NCI-H128 (cell line): ENCODE results near the gene LRG1.
"Not testable (repeated sequence)": the region's sequence is repeated elsewhere in the genome, so short reads cannot be mapped to it uniquely, and the experiment has no call there.

Experiments
- DNase-seq: peaks from one replicate; lab custom pipeline; 2025; ENCODE audit not compliant: unreplicated experiment; lab: John Stamatoyannopoulos, UW

The LRG1 gene

GRCh38 chr19:4553092-4553695, 13.4 kb upstream of the LRG1 start:
- DNase-seq = no peak

DNA sequence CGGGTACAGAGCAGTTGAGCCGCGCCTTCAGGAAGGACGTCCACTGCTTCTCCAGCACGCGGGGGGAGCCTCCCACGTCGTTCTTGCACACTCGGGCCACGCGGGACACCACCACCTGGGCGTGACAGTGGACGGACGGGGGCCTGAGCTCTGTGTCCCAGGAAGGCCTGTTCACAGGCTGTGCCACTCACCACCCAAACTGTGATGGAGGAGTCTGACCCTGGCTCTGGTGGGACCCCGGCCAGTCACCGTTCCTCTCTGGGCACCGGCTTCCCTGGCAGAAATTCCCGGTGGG, 12.6 kb upstream of the LRG1 start:
- DNase-seq = no peak

- no peak for DNase-seq
Measured at GRCh38 chr19:4550479-4551050, 10.7 kb upstream of the LRG1 start.

DNA sequence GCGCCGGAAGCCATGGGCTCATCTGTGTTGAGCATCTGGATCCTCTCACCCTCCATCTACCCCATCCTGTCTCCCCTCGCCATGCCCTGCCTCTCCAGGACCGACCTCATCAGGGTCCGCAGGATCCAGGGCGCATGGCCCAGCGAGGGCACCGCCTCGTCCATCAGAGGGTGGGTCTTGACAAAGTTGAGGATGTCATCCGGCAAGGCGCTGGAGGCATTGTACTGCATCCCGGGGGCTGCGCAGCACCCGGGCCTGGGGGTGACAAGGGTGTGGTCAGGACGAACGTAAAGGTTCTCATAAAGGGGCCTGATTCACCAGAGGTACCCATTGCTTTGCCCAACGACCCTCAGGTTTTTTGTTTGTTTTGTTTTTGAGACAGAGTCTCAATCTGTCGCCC, 10.2 kb upstream of the LRG1 start:
- DNase-seq = no peak

DNA sequence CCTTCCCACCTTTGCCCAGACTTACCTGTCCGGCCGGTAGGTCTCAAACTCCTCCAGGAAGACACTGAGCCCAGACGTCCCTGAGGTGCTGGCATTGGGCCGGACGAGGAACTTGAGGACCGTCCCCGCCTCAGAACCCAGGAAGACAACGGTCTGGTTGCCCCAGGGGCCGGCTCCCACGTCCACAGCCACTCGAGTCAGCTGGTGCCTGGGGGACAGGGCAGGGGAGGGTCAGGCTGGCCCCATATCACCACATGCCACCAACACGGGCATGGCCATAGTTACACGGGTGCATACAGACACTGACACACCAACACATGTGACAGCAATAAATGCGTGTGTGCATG, 8.4 kb upstream of the LRG1 start:
- no peak for DNase-seq

DNA sequence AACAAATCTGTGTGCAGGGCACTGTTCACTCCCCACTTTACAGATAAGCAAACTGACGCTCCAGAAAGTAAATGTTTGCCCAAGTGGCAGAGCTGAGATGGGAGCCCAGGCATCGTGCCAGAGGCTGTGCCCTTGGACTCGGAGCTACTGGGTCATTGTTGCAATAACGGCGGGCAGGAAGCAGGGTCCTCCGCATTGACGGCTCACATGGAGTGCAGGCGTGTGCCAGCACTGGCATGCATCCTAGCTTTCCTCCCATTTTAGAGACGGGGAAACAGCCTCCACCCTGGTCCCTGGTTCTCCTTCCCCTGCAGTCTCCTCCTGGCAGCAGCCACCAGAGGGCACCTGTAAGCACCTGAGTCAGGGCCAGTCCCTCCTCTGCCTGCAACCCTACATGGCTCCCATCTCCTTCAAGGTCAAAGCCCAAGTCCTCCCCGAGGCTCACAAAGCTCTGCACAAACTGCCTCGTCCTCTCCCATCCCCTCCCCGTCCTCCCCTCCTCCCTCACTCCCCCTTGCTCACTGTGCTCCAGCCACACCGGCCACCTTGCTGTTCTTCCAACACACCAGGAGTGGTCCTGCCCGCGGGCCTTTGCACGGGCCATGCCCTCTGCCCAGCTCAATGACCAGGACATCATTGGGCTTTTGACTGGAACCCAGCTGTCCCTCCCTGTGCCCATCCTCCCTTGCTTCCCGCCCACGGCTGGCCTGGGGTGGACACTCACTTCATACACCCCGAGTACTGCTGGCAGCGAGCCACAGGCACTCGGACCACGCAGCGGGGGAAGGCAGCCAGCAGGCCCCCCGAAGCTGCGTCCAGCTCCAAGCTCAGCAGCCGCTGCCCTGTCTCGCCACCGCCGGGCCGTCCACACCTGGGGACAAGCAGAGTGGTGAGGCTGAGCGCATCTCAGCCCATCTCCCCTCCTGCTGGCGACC, 7.7 kb upstream of the LRG1 start:
- DNase-seq = no peak

GRCh38 chr19:4543842-4544647, 4.2 kb upstream of the LRG1 start:
- DNase-seq = no peak

DNA sequence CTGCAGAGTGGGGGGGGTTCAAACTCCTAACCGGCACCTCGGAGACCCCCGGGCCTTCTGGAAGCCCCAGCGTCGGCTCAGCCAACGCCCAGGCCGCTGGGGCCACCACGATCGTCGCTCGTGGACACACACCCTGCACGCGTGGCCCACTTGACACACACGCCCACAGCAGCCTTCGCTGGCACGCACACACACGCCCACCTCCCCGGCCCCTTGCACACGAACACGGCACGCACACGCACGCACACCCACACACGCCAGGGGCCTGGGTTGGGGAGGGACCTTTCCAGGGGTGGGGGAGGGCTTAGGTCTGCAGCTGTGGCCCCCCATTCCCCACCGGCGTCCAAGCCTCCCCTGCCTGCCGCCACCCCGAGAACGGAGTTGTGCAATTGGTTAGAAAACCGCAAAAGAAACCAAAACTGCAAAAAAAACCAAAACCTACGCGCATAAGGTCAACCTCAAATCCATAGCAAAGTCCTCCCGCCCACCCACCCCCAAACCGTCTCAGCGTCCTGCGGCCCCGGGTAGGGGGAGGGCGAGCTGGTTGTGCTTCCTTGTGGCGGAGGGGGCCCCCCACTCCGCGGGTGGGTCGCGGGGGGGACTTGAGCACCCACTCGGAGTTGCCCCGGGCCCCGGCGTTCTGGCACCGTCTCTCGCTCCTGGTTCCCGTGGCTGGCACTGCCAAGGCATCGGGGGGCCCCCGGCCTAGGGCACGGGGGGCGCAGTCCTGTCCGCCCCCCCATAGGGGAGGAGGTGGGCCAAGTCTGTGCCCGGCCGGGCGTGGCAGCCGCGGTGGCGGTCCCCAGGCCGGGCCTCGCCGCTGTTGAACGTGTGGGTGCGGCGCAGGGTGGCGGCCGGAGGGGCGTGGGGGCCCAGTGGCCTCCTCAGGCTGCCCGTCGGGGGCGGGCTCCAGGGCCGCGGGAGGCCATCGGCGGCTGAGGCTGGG, 3.3 kb upstream of the LRG1 start:
- no peak for DNase-seq

GRCh38 chr19:4541806-4542145, 1.9 kb upstream of the LRG1 start:
- DNase-seq = not testable (repeated sequence)

GRCh38 chr19:4541114-4541805, 1.4 kb upstream of the LRG1 start:
- no peak for DNase-seq

- no peak for DNase-seq
Measured at GRCh38 chr19:4539169-4539692, 605 bp downstream of the LRG1 start.

DNA sequence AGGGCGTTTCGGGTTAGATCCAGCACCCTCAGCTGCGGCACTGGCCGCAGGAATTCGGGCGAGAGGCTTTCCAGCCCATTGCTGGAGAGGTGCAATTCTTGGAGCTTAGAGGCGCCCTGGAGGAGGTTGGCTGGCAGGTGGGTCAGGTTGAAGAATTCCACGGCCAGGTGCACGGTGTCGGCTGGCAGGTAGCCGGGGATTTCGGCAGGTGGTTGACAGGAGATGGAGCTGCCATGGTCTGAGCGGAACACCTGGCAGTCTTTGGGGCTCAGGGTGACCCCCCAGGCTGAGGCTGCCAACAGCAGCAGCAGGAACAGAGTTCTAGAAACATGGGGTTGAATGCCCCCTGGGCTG, 1.3 kb downstream of the LRG1 start:
- no peak for DNase-seq

DNA sequence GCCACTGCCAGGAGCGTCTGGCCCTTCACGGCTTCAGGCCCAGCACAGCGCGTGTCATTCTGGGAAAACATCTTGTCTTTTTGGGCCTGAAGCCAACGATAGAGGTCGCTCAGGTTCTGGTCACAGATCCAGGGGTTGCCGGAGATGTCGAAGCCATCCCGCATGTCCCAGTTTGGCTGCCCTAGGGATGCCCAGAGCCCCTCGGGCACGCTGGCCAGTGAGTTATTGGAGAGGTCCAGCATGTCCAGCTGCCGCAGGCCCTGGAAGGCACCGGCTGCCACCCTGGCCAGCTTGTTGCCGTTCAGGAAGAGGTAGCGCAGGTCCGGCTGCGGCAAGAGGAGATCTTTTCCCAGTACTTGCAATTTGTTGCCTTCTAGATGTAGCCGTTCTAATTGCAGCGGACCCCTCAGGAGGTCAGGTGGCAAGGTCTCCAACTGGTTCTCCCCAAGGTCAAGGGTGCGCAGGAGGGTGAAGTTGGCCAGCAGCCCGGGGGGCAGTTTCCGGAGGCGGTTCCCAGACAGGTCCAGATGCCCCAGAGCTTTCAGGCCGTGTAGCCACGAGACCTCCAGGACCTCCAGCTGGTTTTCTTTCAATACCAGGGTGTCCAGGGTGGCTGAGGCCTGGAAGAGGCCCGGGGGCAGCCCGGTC, 1.8 kb downstream of the LRG1 start:
- no peak for DNase-seq

GRCh38 chr19:4536798-4537197, 3.0 kb downstream of the LRG1 start:
- DNase-seq = no peak

- DNase-seq = peak; percentile 61
Measured at GRCh38 chr19:4534836-4535658, 4.8 kb downstream of the LRG1 start, which contains the start of gene PLIN5. TSS of gene PLIN5 (minus strand) at chr19:4535224. CDS start at chr19:4534074, 1,150 bp downstream.

DNA sequence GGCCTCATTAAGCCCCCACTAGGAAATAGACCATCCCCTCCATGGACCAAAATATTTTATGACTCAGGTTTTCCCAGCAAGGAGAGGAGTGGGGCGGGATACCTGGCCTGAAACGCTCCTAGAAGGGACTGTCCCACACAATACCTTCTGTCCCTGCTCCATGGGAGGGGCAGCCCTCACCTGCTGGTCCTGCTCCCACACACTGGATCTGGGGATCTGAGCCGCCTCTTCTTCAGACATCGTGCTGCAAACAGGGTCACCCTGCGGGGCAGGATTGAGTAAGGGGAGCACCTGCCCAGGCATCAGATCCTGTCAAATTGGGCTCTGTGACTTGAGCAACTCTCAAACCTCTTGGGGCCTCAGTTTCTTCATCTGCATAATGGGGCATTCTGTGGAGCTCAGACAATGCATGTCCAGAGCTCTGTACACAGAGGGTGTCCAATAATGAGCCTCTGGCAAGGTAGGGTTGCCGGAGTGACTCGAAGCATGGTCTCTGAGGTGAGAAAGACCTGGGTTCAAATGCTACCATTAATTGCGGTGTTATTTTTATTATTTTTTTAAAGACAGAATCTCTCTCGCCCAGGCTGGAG, 5.9 kb downstream of the LRG1 start:
- no peak for DNase-seq

DNA sequence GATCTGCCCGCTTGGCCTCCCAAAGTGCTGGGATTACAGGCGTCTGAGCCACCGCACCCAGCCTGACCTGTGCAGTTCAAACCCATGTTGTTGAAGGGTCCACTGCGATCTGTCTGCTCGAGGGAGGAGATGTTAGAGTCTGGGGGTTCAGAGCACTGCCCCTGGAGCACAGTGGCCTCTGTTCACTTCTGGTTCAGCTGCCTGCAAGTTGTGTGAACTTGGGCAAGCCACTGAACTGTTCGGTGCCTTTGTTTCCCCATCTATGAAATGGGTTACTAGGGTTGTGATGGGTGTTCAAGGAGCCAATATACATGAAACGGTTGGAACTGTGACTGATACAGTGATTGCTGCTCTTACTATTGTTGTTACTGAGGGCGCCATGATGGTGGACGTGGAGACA, 6.5 kb downstream of the LRG1 start:
- DNase-seq = no peak

DNA sequence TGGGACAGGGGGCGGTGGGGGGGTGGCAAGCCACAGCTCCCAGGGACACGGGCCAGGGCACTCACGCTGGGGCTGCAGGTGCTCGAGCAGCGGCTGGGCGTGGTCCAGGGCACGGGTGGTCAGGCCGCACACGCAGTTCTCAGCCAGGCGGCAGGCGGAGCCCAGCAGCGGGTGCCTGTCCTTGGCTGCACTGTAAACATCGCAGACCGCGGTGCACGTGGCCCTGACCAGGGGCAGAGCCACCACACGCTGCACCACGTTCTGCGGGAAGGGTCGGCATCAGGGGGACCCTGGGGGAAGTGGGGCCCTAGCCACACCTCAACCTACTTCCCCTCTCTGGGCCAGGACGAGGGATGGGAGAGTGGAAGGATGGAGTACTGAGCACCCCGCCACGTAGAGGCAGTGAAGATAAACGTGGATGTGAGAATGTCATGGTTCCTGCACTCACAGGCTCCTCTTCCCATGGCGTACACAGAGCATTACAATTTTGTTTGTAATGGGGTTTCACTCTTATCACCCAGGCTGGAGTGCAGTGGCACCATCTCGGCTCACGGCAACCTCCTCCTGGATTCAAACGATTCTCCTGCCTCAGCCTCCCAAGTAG, 8.2 kb downstream of the LRG1 start:
- DNase-seq = no peak
